ENCODE measurements around the gene NXPH1.

The NXPH1 gene

DNA sequence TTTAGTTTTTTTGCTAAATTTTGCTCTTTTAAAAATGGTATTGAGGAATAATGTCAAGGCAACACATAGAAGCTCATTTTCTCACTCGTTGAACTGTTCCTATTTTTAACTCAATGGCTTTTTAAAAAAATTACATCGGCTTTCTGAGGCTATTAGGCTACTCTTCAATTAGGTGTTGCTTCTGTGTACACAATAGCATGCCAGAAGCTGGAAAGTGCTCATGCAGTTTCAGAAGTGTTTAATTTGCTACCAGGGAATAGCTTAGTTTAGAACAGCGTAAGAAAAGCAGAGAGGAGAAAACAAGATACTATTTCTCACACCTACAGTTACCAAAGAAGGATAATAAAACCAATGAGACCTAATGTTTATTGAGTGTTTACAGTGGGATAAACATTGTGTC is 157.4 kb downstream of the NXPH1 start:
- Histone ChIP-seq H3K14ac (ENCODE audit: low read length) (no peak overlapping the region), H4K91ac (ENCODE audit: low read depth, low read length) (no peak overlapping the region), H3K9me3 (ENCODE audit: insufficient read depth, low read depth, low read length) (no peaks in the 10 kb centered on the region), H3K27me3 (ENCODE audit: insufficient read depth, low read length) (no peaks in the 10 kb centered on the region), H3K27ac (ENCODE audit: low read depth, low read length) (no peak overlapping the region), H2BK12ac (ENCODE audit: low read length) (no peak overlapping the region), H3K36me3 (ENCODE audit: control insufficient read depth in 1 of 2, insufficient read depth in 2 of 2, low read length in 2 of 2) (no peaks in the 10 kb centered on the region), H2AK5ac (ENCODE audit: low read length) (no peak overlapping the region), H3K79me2 (ENCODE audit: control insufficient read depth, insufficient read depth, low read length, poor library complexity) (no peaks in the 10 kb centered on the region), H3K79me1 (ENCODE audit: low read length) (no peaks in the 10 kb centered on the region), H3K9ac (ENCODE audit: low read length) (no peak overlapping the region), H2BK5ac (ENCODE audit: low read depth, low read length, poor library complexity) (no peak overlapping the region), H3K4me3 (ENCODE audit: low read depth, low read length) (no peak overlapping the region), H2BK120ac (ENCODE audit: insufficient read depth, low read length, poor library complexity) (no peak overlapping the region), H3K4ac (ENCODE audit: low read depth, low read length) (no peak overlapping the region), H4K8ac (ENCODE audit: low read depth, low read length) (no peak overlapping the region), H4K12ac (ENCODE audit: low read depth, low read length) (no peak overlapping the region), H3K4me2 (ENCODE audit: low read length) (no peak overlapping the region), H3K18ac (ENCODE audit: low read length) (no peak overlapping the region), H3K4me1 (ENCODE audit: control insufficient read depth in 1 of 2, insufficient read depth in 2 of 2, low read length in 2 of 2) (no peaks in the 10 kb centered on the region), H2AFZ (ENCODE audit: insufficient read depth, low read length, poor library complexity) (no peak overlapping the region), H3K23ac (ENCODE audit: low read length) (no peak overlapping the region)
- DNase-seq = no peak
- WGBS (ENCODE audit: extremely low coverage, insufficient coverage, insufficient read length) = no CpG with 5 or more reads among the region's 3 CpGs

DNA sequence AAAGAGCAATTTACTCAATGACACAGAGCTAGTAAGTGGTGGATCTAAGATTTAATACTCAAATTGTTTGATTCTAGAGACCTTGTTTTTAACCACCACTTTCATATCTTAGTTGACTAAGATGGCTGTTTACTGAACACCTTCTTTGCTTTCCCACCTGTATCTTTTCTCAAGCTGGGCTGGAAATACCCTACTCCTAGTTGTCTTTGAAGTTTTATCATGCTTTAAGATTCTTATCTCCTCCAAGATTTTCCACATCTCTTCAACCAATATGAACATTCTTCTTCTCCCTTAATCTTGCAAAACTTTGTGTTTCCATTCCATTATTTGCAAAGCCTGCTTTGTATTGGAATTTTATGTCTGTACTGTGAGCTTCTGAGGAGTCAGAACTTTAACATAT is 157.9 kb downstream of the NXPH1 start:
- Histone ChIP-seq H2AK5ac (ENCODE audit: low read length) (no peak overlapping the region), H3K4me1 (ENCODE audit: control insufficient read depth in 1 of 2, insufficient read depth in 2 of 2, low read length in 2 of 2) (no peaks in the 10 kb centered on the region), H3K4me3 (ENCODE audit: low read depth, low read length) (no peak overlapping the region), H3K79me1 (ENCODE audit: low read length) (no peaks in the 10 kb centered on the region), H4K8ac (ENCODE audit: low read depth, low read length) (no peak overlapping the region), H3K18ac (ENCODE audit: low read length) (no peak overlapping the region), H2AFZ (ENCODE audit: insufficient read depth, low read length, poor library complexity) (no peak overlapping the region), H3K27ac (ENCODE audit: low read depth, low read length) (no peak overlapping the region), H3K14ac (ENCODE audit: low read length) (no peak overlapping the region), H3K23ac (ENCODE audit: low read length) (no peak overlapping the region), H4K12ac (ENCODE audit: low read depth, low read length) (no peak overlapping the region), H3K4me2 (ENCODE audit: low read length) (no peak overlapping the region), H3K9me3 (ENCODE audit: insufficient read depth, low read depth, low read length) (no peaks in the 10 kb centered on the region), H3K4ac (ENCODE audit: low read depth, low read length) (no peak overlapping the region), H2BK120ac (ENCODE audit: insufficient read depth, low read length, poor library complexity) (no peak overlapping the region), H2BK12ac (ENCODE audit: low read length) (no peak overlapping the region), H3K27me3 (ENCODE audit: insufficient read depth, low read length) (no peaks in the 10 kb centered on the region), H3K36me3 (ENCODE audit: control insufficient read depth in 1 of 2, insufficient read depth in 2 of 2, low read length in 2 of 2) (no peaks in the 10 kb centered on the region), H3K79me2 (ENCODE audit: control insufficient read depth, insufficient read depth, low read length, poor library complexity) (no peaks in the 10 kb centered on the region), H2BK5ac (ENCODE audit: low read depth, low read length, poor library complexity) (no peak overlapping the region), H4K91ac (ENCODE audit: low read depth, low read length) (no peak overlapping the region), H3K9ac (ENCODE audit: low read length) (no peak overlapping the region)
- peak in 1 of 2 donors; percentile 1 for DNase-seq

DNA sequence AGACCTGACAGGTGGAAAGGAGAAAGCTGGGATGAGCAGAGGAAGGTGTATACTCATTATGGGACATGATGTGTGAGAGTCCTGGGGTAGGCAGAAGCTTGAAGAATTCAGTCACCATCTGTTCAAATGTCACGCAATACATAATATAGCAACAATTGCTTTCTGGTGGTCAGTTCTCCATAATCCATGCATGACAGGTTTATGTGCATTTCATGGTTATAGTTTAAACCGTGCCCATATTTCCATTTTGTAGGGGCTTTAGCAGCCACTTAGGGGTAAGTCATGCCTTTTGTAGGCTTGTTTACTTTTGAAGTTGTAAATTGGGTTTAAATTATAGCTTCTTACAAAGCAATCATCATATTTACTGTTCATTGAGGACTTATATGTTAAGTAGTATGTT is 158.8 kb downstream of the NXPH1 start:
- H3K4me2 ChIP-seq (ENCODE audit: low read length) = no peak overlapping the region
- no peak overlapping the region for H3K23ac ChIP-seq (ENCODE audit: low read length)
- no peak overlapping the region for H4K8ac ChIP-seq (ENCODE audit: low read depth, low read length)
- H3K18ac ChIP-seq (ENCODE audit: low read length) = no peak overlapping the region
- H3K4ac ChIP-seq (ENCODE audit: low read depth, low read length) = no peak overlapping the region
- H3K27me3 ChIP-seq (ENCODE audit: insufficient read depth, low read length) = no peaks in the 10 kb centered on the region
- H4K91ac ChIP-seq (ENCODE audit: low read depth, low read length) = no peak overlapping the region
- H2AFZ ChIP-seq (ENCODE audit: insufficient read depth, low read length, poor library complexity) = no peak overlapping the region
- H2BK120ac ChIP-seq (ENCODE audit: insufficient read depth, low read length, poor library complexity) = no peak overlapping the region
- H3K4me3 ChIP-seq (ENCODE audit: low read depth, low read length) = no peak overlapping the region
- H3K36me3 ChIP-seq (ENCODE audit: control insufficient read depth in 1 of 2, insufficient read depth in 2 of 2, low read length in 2 of 2) = no peaks in the 10 kb centered on the region
- no peaks in the 10 kb centered on the region for H3K9me3 ChIP-seq (ENCODE audit: insufficient read depth, low read depth, low read length)
- no peak for DNase-seq
- H3K79me1 ChIP-seq (ENCODE audit: low read length) = no peaks in the 10 kb centered on the region
- H3K14ac ChIP-seq (ENCODE audit: low read length) = no peak overlapping the region
- H3K9ac ChIP-seq (ENCODE audit: low read length) = no peak overlapping the region
- no peak overlapping the region for H2AK5ac ChIP-seq (ENCODE audit: low read length)
- H2BK12ac ChIP-seq (ENCODE audit: low read length) = no peak overlapping the region
- H3K79me2 ChIP-seq (ENCODE audit: control insufficient read depth, insufficient read depth, low read length, poor library complexity) = no peaks in the 10 kb centered on the region
- H4K12ac ChIP-seq (ENCODE audit: low read depth, low read length) = no peak overlapping the region
- H3K27ac ChIP-seq (ENCODE audit: low read depth, low read length) = no peak overlapping the region
- H2BK5ac ChIP-seq (ENCODE audit: low read depth, low read length, poor library complexity) = no peak overlapping the region
- no CpG with 5 or more reads among the region's 2 CpGs for WGBS (ENCODE audit: extremely low coverage, insufficient coverage, insufficient read length)
- no peaks in the 10 kb centered on the region for H3K4me1 ChIP-seq (ENCODE audit: control insufficient read depth in 1 of 2, insufficient read depth in 2 of 2, low read length in 2 of 2)

DNA sequence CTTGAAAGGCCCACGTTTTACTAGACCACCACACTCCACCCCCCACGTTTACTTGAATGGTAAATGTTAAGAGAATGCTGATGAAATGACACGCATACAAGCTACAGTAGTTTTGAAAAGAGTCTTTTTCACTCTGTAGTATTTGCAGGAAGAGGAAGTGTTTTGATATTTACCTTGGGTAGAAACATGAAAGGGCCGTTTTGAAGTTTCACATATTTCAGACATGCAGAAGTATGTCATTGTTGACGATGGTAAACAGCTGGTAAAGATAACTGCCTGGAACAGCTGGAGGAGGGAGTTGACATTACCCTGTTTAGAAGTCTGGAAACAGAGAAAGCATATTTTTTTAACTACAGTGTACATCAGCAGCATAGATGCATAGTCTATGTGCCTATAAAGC is 160.7 kb downstream of the NXPH1 start:
- H2BK120ac ChIP-seq (ENCODE audit: insufficient read depth, low read length, poor library complexity) = no peak overlapping the region
- no peak overlapping the region for H3K23ac ChIP-seq (ENCODE audit: low read length)
- H2BK5ac ChIP-seq (ENCODE audit: low read depth, low read length, poor library complexity) = no peak overlapping the region
- no CpG with 5 or more reads among the region's 5 CpGs for WGBS (ENCODE audit: extremely low coverage, insufficient coverage, insufficient read length)
- H4K8ac ChIP-seq (ENCODE audit: low read depth, low read length) = no peak overlapping the region
- H2AFZ ChIP-seq (ENCODE audit: insufficient read depth, low read length, poor library complexity) = no peak overlapping the region
- no peak overlapping the region for H4K12ac ChIP-seq (ENCODE audit: low read depth, low read length)
- H3K27me3 ChIP-seq (ENCODE audit: insufficient read depth, low read length) = no peaks in the 10 kb centered on the region
- H3K18ac ChIP-seq (ENCODE audit: low read length) = no peak overlapping the region
- H3K4me1 ChIP-seq (ENCODE audit: control insufficient read depth in 1 of 2, insufficient read depth in 2 of 2, low read length in 2 of 2) = no peaks in the 10 kb centered on the region
- no peaks in the 10 kb centered on the region for H3K9me3 ChIP-seq (ENCODE audit: insufficient read depth, low read depth, low read length)
- no peak overlapping the region for H3K4ac ChIP-seq (ENCODE audit: low read depth, low read length)
- H2BK12ac ChIP-seq (ENCODE audit: low read length) = no peak overlapping the region
- no peak overlapping the region for H3K9ac ChIP-seq (ENCODE audit: low read length)
- H3K36me3 ChIP-seq (ENCODE audit: control insufficient read depth in 1 of 2, insufficient read depth in 2 of 2, low read length in 2 of 2) = no peaks in the 10 kb centered on the region
- H3K14ac ChIP-seq (ENCODE audit: low read length) = no peak overlapping the region
- no peak overlapping the region for H3K27ac ChIP-seq (ENCODE audit: low read depth, low read length)
- no peak for DNase-seq
- no peaks in the 10 kb centered on the region for H3K79me2 ChIP-seq (ENCODE audit: control insufficient read depth, insufficient read depth, low read length, poor library complexity)
- no peak overlapping the region for H3K4me3 ChIP-seq (ENCODE audit: low read depth, low read length)
- no peak overlapping the region for H4K91ac ChIP-seq (ENCODE audit: low read depth, low read length)
- H3K79me1 ChIP-seq (ENCODE audit: low read length) = no peaks in the 10 kb centered on the region
- H3K4me2 ChIP-seq (ENCODE audit: low read length) = no peak overlapping the region
- no peak overlapping the region for H2AK5ac ChIP-seq (ENCODE audit: low read length)

DNA sequence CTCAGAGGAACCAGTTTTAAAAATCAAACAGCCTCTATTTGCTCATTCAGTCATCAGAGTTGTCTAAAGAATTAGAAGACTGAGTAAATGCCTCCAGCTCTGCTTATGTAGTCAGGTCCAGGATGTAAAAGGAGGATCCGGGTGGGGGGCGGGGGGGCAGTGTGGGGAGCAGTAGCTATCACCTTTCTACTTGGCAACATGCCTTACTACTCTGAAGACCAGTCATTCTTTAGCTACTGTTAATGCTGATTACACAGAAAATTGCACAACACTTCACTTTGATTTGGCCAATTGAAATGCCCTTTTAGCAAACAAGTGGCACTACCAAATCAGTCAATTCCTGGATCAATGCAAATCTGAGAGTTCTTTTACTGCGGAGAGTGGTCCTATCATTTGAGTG is 164.2 kb downstream of the NXPH1 start:
- no CpG with 5 or more reads among the region's 3 CpGs for WGBS (ENCODE audit: extremely low coverage, insufficient coverage, insufficient read length)
- Histone ChIP-seq H3K9me3 (ENCODE audit: insufficient read depth, low read depth, low read length) (no peaks in the 10 kb centered on the region), H3K4me3 (ENCODE audit: low read depth, low read length) (no peak overlapping the region), H4K12ac (ENCODE audit: low read depth, low read length) (no peak overlapping the region), H3K18ac (ENCODE audit: low read length) (no peak overlapping the region), H2BK120ac (ENCODE audit: insufficient read depth, low read length, poor library complexity) (no peak overlapping the region), H3K36me3 (ENCODE audit: control insufficient read depth in 1 of 2, insufficient read depth in 2 of 2, low read length in 2 of 2) (no peaks in the 10 kb centered on the region), H3K9ac (ENCODE audit: low read length) (no peak overlapping the region), H3K27ac (ENCODE audit: low read depth, low read length) (no peak overlapping the region), H3K4ac (ENCODE audit: low read depth, low read length) (no peak overlapping the region), H3K79me1 (ENCODE audit: low read length) (no peaks in the 10 kb centered on the region), H3K23ac (ENCODE audit: low read length) (no peak overlapping the region), H3K4me1 (ENCODE audit: control insufficient read depth in 1 of 2, insufficient read depth in 2 of 2, low read length in 2 of 2) (no peaks in the 10 kb centered on the region), H2AFZ (ENCODE audit: insufficient read depth, low read length, poor library complexity) (no peak overlapping the region), H3K4me2 (ENCODE audit: low read length) (no peak overlapping the region), H3K27me3 (ENCODE audit: insufficient read depth, low read length) (no peaks in the 10 kb centered on the region), H4K8ac (ENCODE audit: low read depth, low read length) (no peak overlapping the region), H2AK5ac (ENCODE audit: low read length) (no peak overlapping the region), H3K14ac (ENCODE audit: low read length) (no peak overlapping the region), H4K91ac (ENCODE audit: low read depth, low read length) (no peak overlapping the region), H3K79me2 (ENCODE audit: control insufficient read depth, insufficient read depth, low read length, poor library complexity) (no peaks in the 10 kb centered on the region), H2BK5ac (ENCODE audit: low read depth, low read length, poor library complexity) (no peak overlapping the region), H2BK12ac (ENCODE audit: low read length) (no peak overlapping the region)
- DNase-seq = no peak
